C4-2B (cell line): ENCODE results near the gene RAB5B.
A peak's percentile ranks its signal among the peaks of the same experiment; 100 is the strongest.

Experiments
- CTCF ChIP-seq: fragments of 450-650 bp; conservative IDR thresholded peaks from 2 replicates; pipeline ENCODE4 v1.5.1; 2017; ENCODE audit warnings: mild to moderate bottlenecking
- ZFX ChIP-seq: fragments of 450-650 bp; IDR thresholded peaks from 2 replicates; pipeline ENCODE4 v1.6.1; 2017

- TF ChIP-seq CTCF (peak; percentile 93), ZFX (no peak)
Observed at GRCh38 chr12:55996201-55996714, 22.4 kb downstream of the RAB5B start.
